Lung (tissue), 12 donors: Measurements from ENCODE around the gene KLHL21. TPM values are rescaled to one million over a fixed set of nuclear protein-coding genes. Genes with fewer than 3 reads are reported as not detected.

Experiments used
- ATAC-seq: fragments of 200-7000 bp; cut with Tn5 transposase; one replicate; pipeline ENCODE4 v1.9.1; 2020; ENCODE audit warnings: moderate number of reproducible peaks; ENCODE audit not compliant: insufficient read depth, low FRiP score
- DNase-seq, 3 donors: peaks; one replicate each; pipeline ENCODE4 v3.0.0-alpha.2; 2013 to 2017
- H3K27ac ChIP-seq, 2 donors: one replicate each; pipeline ENCODE4 v1.5.1; 2013; ENCODE audit warnings: mild to moderate bottlenecking in 2 of 2, moderate library complexity in 2 of 2, control low read depth in 1 of 2, inconsistent platforms in 1 of 2, low read depth in 1 of 2, low read length in 1 of 2
- H3K27me3 ChIP-seq, 3 donors: one replicate each; pipeline ENCODE4 v1.5.1; 2013; ENCODE audit warnings: low read length in 2 of 3; ENCODE audit not compliant: control insufficient read depth in 3 of 3, insufficient read depth in 3 of 3
- H3K36me3 ChIP-seq, 4 donors: one replicate each; pipeline ENCODE4 v1.5.1; 2013; ENCODE audit warnings: low read length in 4 of 4, mild to moderate bottlenecking in 1 of 4, moderate library complexity in 1 of 4; ENCODE audit not compliant: control insufficient read depth in 4 of 4, insufficient read depth in 4 of 4
- H3K4me1 ChIP-seq, 5 donors: one replicate each; pipeline ENCODE4 v1.5.1; 2013; ENCODE audit warnings: low read length in 5 of 5, mild to moderate bottlenecking in 2 of 5, moderate library complexity in 1 of 5; ENCODE audit not compliant: control insufficient read depth in 5 of 5, insufficient read depth in 5 of 5
- H3K4me3 ChIP-seq: one replicate; pipeline ENCODE4 v1.5.1; 2013; ENCODE audit warnings: mild to moderate bottlenecking, control low read depth, moderate library complexity
- H3K9ac ChIP-seq, 2 donors: one replicate each; pipeline ENCODE4 v1.5.1; 2013; ENCODE audit warnings: low read length in 2 of 2, control low read depth in 1 of 2; ENCODE audit not compliant: insufficient read depth in 1 of 2
- H3K9me3 ChIP-seq, 4 donors: one replicate each; pipeline ENCODE4 v1.5.1; 2013; ENCODE audit warnings: low read length in 3 of 4, mild to moderate bottlenecking in 1 of 4, moderate library complexity in 1 of 4; ENCODE audit not compliant: control insufficient read depth in 4 of 4, insufficient read depth in 3 of 4
- CTCF ChIP-seq: IDR thresholded peaks from 2 replicates; pipeline ENCODE4 v1.5.1; 2012; ENCODE audit warnings: mild to moderate bottlenecking; ENCODE audit errors: control extremely low read depth, extremely low read depth
- WGBS, 2 donors: extraction: QIAGEN DNeasy Blood & Tissue Kit; methylation state at CpG; one replicate each; pipeline ENCODE4 v1.1.7; 2013; 5-methylcytosine and 5-hydroxymethylcytosine counted together
- polyA plus RNA-seq, 2 donors: library from polyadenylated mRNA; stranded (reverse); fragments of 200-250 nt; gene quantifications; one replicate each; pipeline ENCODE4 v1.2.1, GENCODE V29; 2013
- total RNA-seq, 2 donors: library from RNA; depleted of rRNA in 1 of 2; stranded (reverse); fragments of >200 nt in 1 of 2; gene quantifications; one replicate each; pipeline ENCODE4 v1.2.1, GENCODE V29; 2014 to 2021
- donor health status: control.
- donor health status: control.
- donor health status: Bipolar disorder and iron deficiency.
- donor health status: healthy.
- donor health status: DM: yes; HTN: yes; CAD: no.

KLHL21 gene
- total and polyA plus RNA-seq, 4 donors: 9.2 to 31.3 (median 19.7) TPM

GRCh38 chr1:6630027-6630426 is 27.4 kb upstream of the KLHL21 start:
- Histone ChIP-seq H3K27me3 (no peaks in the 10 kb centered on the region), H3K27ac (no peak overlapping the region), H3K9ac (no peak overlapping the region), H3K4me3 (no peak overlapping the region), H3K9me3 (no peaks in the 10 kb centered on the region), H3K36me3 (peaks cover 6 to 46% (median 29%) of the 10 kb centered on the region in 4 donors), H3K4me1 (peaks cover 0 to 8% (median 0%) of the 10 kb centered on the region in 5 donors)
- no peak for DNase-seq
- WGBS, 2 donors: 95 to 96% methylated on average over 8 of the region's 8 CpGs
- no peak for ATAC-seq
- TF ChIP-seq CTCF: no peak

- Histone ChIP-seq H3K36me3 (peaks cover 6 to 38% (median 26%) of the 10 kb centered on the region in 4 donors), H3K9ac (no peak overlapping the region), H3K27ac (no peak overlapping the region)
Measured at GRCh38 chr1:6628971-6629479, 26.4 kb upstream of the KLHL21 start.

GRCh38 chr1:6627841-6628545 is 25.3 kb upstream of the KLHL21 start:
- ATAC-seq (no peak), DNase-seq (no peak)
- Histone ChIP-seq H3K27ac (no peak overlapping the region), H3K9me3 (no peaks in the 10 kb centered on the region), H3K36me3 (peaks cover 2 to 33% (median 26%) of the 10 kb centered on the region in 4 donors), H3K27me3 (no peaks in the 10 kb centered on the region), H3K9ac (no peak overlapping the region), H3K4me3 (no peak overlapping the region), H3K4me1 (peaks cover 0 to 8% (median 0%) of the 10 kb centered on the region in 5 donors)
- 91 to 96% methylated on average over 21 of the region's 21 CpGs for WGBS, 2 donors
- no peak for TF ChIP-seq CTCF

More at GRCh38 chr1:6628971-6629479, 26.4 kb upstream of the KLHL21 start:
- WGBS, 2 donors: 89 to 96% methylated on average over 12 of the region's 12 CpGs
- Histone ChIP-seq H3K27me3 (no peaks in the 10 kb centered on the region), H3K4me3 (no peak overlapping the region), H3K4me1 (peaks cover 0 to 8% (median 0%) of the 10 kb centered on the region in 5 donors), H3K9me3 (no peaks in the 10 kb centered on the region)
- no peak for ATAC-seq
- DNase-seq: no peak
- no peak for TF ChIP-seq CTCF
